Epithelial cell of prostate (primary cell): ENCODE data around the gene FCHSD1.

Experiments
- DNase-seq: peaks from one replicate; pipeline ENCODE4 v3.0.0-alpha.2; 2011; ENCODE audit warnings: low read depth, low spot score
- H3K27ac ChIP-seq: fragments of 450-650 bp; 2 replicates; pipeline ENCODE4 v1.5.1; 2017; ENCODE audit warnings: mild to moderate bottlenecking

Gene FCHSD1

DNA sequence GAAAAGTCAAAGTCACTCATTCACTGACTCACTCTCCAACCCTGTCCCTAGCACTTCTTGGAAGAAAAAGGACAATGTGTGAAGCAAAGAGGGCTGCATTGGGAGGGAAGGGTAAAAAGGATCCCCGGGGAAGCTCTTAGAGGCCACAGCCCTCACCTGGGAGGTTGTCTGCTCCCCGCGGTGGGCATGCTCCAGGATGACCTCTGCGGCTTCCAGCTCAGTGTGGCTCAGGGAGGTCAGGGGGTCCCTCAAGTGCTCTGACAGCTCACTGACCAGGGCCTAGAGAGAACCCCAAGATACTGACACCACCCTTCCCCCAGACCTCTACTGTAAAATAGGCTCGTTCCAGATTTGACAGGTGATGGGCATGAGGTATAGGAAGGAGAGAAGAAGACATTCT lies 4.0 kb downstream of the FCHSD1 start:
- no peak for DNase-seq
- H3K27ac ChIP-seq, result no peak overlapping the region

- peak; percentile 27 for DNase-seq
- no peak overlapping the region for H3K27ac ChIP-seq
Measured at GRCh38 chr5:141646026-141646425, 5.2 kb downstream of the FCHSD1 start.

DNA sequence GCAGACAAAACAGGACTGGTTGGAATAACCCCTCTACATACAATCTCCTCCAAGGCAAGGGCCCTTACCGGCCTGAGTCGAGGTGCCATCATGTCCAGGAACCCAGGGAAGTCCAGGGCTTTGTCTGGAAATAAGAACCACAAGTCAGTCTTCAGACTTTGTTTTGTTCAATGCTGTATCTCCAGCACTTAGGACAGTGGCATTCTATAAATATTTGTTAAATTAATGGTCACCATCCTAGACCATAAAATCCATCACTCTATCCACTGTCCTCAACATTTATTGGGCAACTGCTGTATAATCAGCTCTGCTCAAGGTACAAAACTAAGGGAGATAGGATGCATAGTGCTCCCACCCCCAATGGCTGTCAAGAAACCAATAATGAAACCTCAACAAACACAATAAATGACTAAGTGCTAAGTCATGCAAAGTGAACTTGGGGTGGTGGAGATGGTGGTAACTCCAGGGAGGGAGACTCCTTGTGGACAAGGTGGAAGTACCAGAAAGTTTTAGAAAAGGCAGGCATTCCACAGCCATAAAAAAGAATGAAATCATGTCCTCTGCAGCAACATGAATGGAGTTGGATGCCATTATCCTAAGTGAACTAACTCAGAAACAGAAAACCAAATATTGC lies 9.5 kb downstream of the FCHSD1 start:
- DNase-seq, result peak; percentile 60
- no peak overlapping the region for H3K27ac ChIP-seq

DNA sequence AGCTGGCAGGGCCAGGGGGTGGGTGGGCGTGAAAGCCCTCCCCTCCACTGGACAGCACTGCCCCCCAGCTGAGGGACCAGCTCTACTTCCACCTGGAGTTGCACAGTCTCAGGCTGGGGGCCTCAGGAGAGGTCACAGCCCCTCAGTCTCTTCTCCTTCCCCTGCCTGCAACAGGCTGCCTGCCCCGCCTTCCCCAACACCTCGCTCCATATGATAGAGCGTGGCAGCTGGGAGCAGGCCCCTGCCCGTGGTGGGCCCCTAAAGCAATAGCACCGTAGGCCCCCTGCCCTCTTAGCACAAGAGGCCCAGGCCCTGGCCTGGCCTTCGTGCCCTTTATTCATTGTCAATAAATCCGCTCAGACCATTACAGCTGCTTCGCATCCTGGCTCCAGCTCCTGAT lies 10.5 kb downstream of the FCHSD1 start:
- H3K27ac ChIP-seq, result no peak overlapping the region
- no peak for DNase-seq

- no peak for DNase-seq
Measured at GRCh38 chr5:141640051-141640415, 11.2 kb downstream of the FCHSD1 start.

DNA sequence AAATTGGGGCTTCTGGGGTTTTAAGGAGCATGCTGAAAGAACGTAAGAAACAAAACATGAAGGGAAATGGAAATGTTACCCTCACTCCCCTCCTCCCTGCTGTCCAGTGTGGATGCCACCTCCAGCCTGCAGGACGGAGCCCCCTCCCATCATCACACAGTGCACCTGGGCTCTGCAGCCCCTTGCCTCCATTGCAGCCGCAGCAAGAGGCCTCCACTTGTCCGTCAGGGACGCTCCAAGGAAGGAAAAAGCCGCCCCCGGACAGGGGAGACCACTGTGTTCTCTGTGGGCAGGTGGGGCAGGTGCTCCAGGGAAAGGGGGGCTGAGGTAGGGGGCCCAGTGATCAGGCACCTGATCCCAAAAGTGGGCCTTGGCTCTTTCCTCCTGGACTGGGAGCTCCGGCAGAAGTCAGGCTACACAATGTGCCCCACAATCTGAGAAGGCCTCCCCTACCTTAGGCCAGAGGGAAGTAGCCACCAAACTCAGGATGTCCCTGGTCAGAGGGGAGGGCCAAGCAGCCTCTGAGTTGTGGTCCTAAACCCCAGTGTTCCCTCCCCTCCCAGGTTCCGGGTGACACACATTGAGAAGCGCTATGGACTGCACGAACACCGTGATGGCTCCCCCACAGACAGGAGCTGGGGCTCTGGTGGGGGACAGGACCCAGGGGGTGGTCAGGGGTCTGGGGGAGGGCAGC lies 11.7 kb downstream of the FCHSD1 start:
- no peak overlapping the region for H3K27ac ChIP-seq
- no peak for DNase-seq

More at GRCh38 chr5:141640051-141640415, 11.2 kb downstream of the FCHSD1 start:
- no peak overlapping the region for H3K27ac ChIP-seq

GRCh38 chr5:141638771-141639170 lies 12.4 kb downstream of the FCHSD1 start:
- DNase-seq, result no peak
- no peak overlapping the region for H3K27ac ChIP-seq

- peak overlapping the region; percentile 58 for H3K27ac ChIP-seq
- DNase-seq, result no peak
Measured at GRCh38 chr5:141637767-141638419, 13.3 kb downstream of the FCHSD1 start.

DNA sequence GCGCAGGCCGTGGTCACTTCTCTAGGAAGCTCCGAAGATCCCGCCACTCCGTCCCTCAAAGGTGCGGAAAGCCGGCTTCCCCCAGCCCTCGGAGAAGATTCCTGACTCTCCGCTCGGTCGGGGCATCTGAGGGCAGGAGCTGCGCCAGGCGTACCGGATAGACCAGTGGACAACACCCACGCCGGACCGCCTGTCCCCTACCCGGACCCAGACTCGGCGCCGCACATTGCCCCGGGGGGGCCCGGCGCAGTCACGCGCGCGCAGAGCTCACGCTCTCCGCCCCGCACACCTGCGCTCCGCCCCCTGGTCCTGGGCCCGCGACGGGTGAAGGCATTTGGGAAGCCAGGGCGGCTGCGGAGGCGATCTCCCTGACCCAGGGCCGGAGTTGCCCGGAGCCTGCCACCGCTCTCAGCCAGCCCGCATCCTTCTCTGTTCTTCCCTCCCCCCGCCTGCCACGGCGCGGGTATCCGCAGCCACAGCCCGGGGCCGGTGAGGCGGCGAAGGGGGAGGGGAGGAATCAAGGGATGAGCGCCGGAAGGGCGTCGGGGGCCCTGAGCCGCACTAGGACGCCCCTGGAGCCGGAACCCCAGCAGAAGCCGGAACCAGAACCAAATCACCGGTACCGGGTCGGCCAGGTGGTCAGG lies 14.0 kb downstream of the FCHSD1 start:
- peak overlapping the region; percentile 58 for H3K27ac ChIP-seq
- DNase-seq, result no peak

- H3K27ac ChIP-seq, result peak within 1 kb of the TSS; percentile 58
- DNase-seq, result no peak
Measured at GRCh38 chr5:141636413-141637122, 14.7 kb downstream of the FCHSD1 start, which contains the start of the genes HDAC3 and RELL2. HDAC3 (minus strand) TSS chr5:141636849; CDS start chr5:141636790, 59 bp downstream. RELL2 (plus strand) TSS chr5:141636997; CDS start chr5:141638226, 1,229 bp downstream.

GRCh38 chr5:141636106-141636412 lies 15.2 kb downstream of the FCHSD1 start:
- no peak for DNase-seq
- H3K27ac ChIP-seq, result peak overlapping the region; percentile 58

GRCh38 chr5:141635646-141636045 lies 15.6 kb downstream of the FCHSD1 start:
- DNase-seq, result no peak
- H3K27ac ChIP-seq, result no peak overlapping the region

DNA sequence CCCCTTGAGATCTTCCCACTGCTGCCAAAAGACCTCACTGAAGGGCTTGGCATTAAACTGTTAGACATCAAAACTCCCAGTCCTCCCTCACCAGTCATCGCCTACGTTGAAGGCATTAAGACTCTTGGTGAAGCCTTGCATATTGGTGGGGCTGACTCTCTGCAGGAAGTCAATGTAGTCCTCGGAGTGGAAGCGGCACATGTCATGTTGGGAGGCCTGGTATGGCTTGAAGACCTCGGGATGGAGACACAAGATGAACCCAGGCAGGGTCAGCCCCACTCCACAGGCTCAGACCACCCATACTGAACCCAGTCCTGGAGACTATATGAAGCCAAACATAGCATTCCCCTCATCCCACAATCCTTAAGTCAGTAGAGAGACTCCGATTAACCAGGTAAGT lies 16.5 kb downstream of the FCHSD1 start:
- H3K27ac ChIP-seq, result no peak overlapping the region
- DNase-seq, result no peak

DNA sequence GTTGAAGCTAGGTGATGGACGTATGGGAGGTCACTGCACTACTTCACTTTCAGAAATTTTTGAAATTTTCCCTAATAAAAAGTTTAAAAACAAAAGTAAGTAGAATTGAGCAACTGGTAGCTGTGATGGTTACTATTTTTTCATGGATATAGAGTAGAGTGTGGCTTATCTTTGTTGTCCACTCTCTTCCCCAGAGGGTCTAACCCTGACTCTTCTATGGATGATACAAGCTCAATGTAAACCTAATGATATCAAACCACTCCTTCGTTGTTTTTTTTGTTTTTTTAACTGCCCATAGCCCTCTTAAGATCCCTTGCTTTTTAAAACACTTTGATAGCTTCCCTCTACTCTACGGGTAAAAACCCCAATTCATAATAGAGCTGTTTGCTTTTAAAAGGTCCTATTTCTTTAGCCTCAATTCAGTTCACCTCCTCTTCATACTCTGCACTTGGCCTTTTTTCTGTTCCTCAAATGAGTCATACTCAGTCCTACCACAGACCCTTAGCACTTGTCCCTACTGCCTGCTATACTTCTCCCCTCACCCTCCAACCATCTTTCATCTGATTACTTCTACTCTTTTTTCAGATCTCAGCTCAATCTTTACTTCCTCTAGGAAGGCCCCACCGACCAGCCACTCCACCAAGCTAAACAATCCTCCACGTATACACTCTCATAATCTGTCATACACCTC lies 17.2 kb downstream of the FCHSD1 start:
- DNase-seq, result no peak
- no peak overlapping the region for H3K27ac ChIP-seq

DNA sequence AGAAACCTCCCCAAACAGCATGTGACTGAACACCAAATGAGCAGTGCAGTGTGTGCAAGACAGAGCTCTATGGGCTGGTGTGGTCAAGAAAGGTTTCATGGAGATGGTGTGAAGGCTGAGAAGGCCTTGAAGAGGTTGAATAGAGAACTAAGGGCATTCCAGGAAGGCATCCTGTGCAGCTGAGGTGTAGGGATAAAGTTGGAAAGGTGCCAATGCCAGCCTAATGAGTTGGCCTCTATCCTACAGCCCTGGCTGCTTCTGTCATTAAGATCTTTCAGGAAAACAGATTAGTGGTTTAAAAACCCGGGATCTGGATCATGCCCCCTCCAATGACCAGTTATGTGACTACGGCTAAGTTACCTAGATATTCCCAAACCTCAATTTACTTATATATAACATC lies 18.6 kb downstream of the FCHSD1 start:
- no peak overlapping the region for H3K27ac ChIP-seq
- no peak for DNase-seq

DNA sequence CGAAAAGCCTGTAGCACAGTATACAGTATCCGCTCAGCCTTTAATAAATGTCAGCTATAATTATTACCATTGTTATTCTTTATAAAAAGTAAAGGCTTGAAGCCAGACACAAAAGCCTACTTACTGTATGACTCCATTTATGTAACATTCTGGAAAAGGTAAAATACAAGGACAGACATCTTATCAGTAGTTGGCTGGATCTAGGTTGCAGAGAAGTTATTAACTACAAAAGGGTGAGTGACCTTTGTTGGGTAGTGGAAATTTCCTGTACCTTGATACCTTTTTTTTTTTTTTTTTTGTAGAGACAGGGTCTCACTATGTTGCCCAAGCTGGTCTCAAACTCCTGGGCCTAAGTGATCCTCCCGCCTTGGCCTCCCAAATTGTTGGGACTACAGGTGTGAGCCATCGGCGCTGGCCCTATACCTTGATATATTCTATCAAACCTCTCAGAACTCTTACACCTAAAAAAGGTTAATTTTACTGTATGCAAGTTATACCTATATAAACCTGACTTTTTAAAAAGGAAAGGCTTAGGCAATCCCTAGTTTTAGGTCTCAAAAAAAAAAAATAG lies 20.6 kb downstream of the FCHSD1 start:
- no peak overlapping the region for H3K27ac ChIP-seq
- DNase-seq, result no peak

- H3K27ac ChIP-seq, result no peak overlapping the region
- DNase-seq, result no peak
Measured at GRCh38 chr5:141628175-141628788, 22.9 kb downstream of the FCHSD1 start.

DNA sequence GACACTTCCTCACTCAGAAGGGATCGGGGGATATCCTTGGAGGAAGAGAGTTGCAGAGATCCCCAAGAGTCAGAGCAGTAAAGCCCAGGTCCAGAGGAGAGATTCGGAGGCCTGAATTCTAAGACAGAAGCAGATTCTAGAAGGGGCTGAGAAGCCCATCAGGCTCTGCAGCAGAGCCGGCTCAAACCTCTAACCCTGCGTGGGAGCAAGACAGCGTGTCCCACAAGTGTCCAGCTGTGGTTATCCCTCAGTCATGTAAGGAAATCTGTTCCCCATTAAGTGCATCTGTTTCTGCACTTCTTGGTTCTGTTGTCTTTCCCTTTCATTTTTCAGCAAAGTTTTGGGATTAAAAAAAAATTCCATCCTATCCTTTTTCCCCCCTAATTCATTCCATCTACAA lies 27.6 kb downstream of the FCHSD1 start:
- H3K27ac ChIP-seq, result no peak overlapping the region
- DNase-seq, result no peak

- no peak for DNase-seq
- H3K27ac ChIP-seq, result no peak overlapping the region
Measured at GRCh38 chr5:141623186-141623585, 28.0 kb downstream of the FCHSD1 start.
